Measurements from ENCODE around the gene ELMO1. TPM values are rescaled to one million over a fixed set of nuclear protein-coding genes. Genes with fewer than 3 reads are reported as not detected.

Gene ELMO1
- polyA plus RNA-seq, 1 experiment = not detected

DNA sequence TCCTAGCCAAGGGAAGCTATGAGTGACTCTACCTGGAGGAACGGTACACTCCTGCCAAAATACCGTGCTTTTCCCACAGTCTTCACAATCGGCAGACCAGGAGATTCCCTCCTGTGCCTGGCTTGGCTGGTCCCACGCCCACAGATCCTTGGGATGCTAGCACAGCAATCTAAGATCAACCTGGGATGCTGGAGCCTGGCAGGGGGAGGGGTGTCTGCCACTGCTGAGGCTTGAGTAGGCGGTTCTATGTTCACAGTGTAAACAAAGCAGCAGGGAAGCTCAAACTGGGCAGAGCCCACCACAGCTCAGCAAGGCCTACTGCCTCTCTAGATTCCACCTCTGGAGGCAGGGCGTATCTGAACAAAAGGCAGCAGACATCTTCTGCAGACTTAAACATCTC, 295.3 kb downstream of the ELMO1 start:
- ChIA-PET POLR2A (no interaction called here), CTCF (interaction anchor here (1.2 to 1.4 kb wide), 2 partner anchors 8 to 167 kb away, joined by 3 read pairs; no protein-coding TSS in a partner anchor)
- TF ChIP-seq, protein P1, sequence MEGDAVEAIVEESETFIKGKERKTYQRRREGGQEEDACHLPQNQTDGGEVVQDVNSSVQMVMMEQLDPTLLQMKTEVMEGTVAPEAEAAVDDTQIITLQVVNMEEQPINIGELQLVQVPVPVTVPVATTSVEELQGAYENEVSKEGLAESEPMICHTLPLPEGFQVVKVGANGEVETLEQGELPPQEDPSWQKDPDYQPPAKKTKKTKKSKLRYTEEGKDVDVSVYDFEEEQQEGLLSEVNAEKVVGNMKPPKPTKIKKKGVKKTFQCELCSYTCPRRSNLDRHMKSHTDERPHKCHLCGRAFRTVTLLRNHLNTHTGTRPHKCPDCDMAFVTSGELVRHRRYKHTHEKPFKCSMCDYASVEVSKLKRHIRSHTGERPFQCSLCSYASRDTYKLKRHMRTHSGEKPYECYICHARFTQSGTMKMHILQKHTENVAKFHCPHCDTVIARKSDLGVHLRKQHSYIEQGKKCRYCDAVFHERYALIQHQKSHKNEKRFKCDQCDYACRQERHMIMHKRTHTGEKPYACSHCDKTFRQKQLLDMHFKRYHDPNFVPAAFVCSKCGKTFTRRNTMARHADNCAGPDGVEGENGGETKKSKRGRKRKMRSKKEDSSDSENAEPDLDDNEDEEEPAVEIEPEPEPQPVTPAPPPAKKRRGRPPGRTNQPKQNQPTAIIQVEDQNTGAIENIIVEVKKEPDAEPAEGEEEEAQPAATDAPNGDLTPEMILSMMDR (IDR thresholded peaks at IDR 0.05; ENCODE audit: insufficient read depth, low read depth, low read length) = no peak
- H3K4me3 ChIP-seq (ENCODE audit: low read depth, low read length) = no peak overlapping the region
- H3K27me3 ChIP-seq (ENCODE audit: control insufficient read depth, insufficient read depth, low read length) = no peaks in the 10 kb centered on the region
- H3K36me3 ChIP-seq (ENCODE audit: control insufficient read depth, insufficient read depth, low read length) = no peaks in the 10 kb centered on the region
- DNase-seq (ENCODE audit: low read depth) = no peak

DNA sequence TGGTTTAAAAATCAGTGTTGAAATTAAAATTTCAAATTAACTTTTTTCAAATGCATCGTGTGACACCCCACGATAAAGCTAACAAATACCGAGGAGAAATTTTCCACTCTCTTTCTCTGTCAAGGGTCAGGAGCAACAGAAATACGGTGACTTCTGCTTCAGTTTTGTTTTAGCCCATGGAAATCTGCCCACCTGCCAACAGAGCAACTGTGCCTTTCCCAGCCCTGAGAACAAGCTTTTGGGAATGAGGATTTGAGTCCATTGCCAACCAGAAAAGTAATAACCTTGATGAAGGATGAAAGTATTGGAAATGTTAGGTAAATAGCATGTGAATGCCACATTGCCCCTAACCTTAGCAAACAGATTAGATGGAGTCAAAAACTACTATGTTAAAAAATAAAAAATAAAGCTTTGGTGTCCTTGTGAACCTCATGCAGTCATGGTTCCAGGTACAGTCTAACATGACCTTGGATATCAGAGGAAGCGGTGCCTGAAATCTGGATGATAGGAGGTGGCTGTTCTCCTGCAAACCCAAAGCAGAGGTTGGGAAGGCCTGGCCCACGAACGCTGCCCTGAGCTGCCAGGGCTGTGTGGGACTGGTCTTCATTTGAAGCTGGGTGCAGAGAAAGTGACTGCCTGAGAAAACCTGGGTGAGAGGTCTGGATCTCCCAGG, 296.8 kb downstream of the ELMO1 start:
- ChIA-PET CTCF (interaction anchor here (0.6 to 1.2 kb wide), 2 partner anchors 9 to 52 kb away, joined by 3 to 4 read pairs; no protein-coding TSS in a partner anchor), POLR2A (no interaction called here)
- no peaks in the 10 kb centered on the region for H3K36me3 ChIP-seq (ENCODE audit: control insufficient read depth, insufficient read depth, low read length)
- DNase-seq (ENCODE audit: low read depth) = no peak
- H3K27me3 ChIP-seq (ENCODE audit: control insufficient read depth, insufficient read depth, low read length) = no peaks in the 10 kb centered on the region
- H3K4me3 ChIP-seq (ENCODE audit: low read depth, low read length) = no peak overlapping the region
- TF ChIP-seq, protein P1 (IDR thresholded peaks at IDR 0.05; ENCODE audit: insufficient read depth, low read depth, low read length) = no peak

DNA sequence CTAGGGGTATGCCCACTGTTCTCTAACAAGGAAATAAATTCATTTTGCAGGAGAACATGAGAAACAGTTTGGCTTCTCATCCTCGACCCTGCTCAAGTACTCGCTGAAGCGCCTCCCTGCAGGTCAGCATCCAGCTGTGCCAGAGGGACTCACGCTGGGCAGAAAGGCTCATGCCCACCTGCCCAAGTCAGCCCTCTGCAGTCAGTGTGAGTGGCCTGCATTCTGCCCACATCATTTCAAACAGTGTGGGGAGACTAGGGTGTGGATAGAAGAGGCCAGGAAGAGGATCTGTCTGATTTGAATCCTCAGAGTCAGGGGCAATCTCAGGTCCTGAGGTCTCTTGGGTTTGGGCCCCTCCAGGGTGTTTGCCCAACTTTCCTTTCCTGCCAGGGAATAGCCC, 297.8 kb downstream of the ELMO1 start:
- no peak overlapping the region for H3K4me3 ChIP-seq (ENCODE audit: low read depth, low read length)
- no peak for DNase-seq (ENCODE audit: low read depth)
- H3K36me3 ChIP-seq (ENCODE audit: control insufficient read depth, insufficient read depth, low read length) = no peaks in the 10 kb centered on the region
- no peaks in the 10 kb centered on the region for H3K27me3 ChIP-seq (ENCODE audit: control insufficient read depth, insufficient read depth, low read length)
- ChIA-PET POLR2A (no interaction called here), CTCF (no interaction called here)
- TF ChIP-seq, protein P1 (IDR thresholded peaks at IDR 0.05; ENCODE audit: insufficient read depth, low read depth, low read length) = no peak

GRCh38 chr7:37150180-37150579, 298.5 kb downstream of the ELMO1 start:
- ChIA-PET CTCF (no interaction called here), POLR2A (no interaction called here)
- TF ChIP-seq, protein P1 (IDR thresholded peaks at IDR 0.05; ENCODE audit: insufficient read depth, low read depth, low read length) = no peak
- no peak for DNase-seq (ENCODE audit: low read depth)
- H3K27me3 ChIP-seq (ENCODE audit: control insufficient read depth, insufficient read depth, low read length) = no peaks in the 10 kb centered on the region
- no peak overlapping the region for H3K4me3 ChIP-seq (ENCODE audit: low read depth, low read length)
- H3K36me3 ChIP-seq (ENCODE audit: control insufficient read depth, insufficient read depth, low read length) = no peaks in the 10 kb centered on the region

GRCh38 chr7:37149773-37150124, 298.9 kb downstream of the ELMO1 start:
- TF ChIP-seq, protein P1 (IDR thresholded peaks at IDR 0.05; ENCODE audit: insufficient read depth, low read depth, low read length) = no peak
- POLR2A ChIA-PET = no interaction called here

More at GRCh38 chr7:37149773-37150124, 298.9 kb downstream of the ELMO1 start:
- CTCF ChIA-PET = no interaction called here
- no peak overlapping the region for H3K4me3 ChIP-seq (ENCODE audit: low read depth, low read length)
- no peaks in the 10 kb centered on the region for H3K36me3 ChIP-seq (ENCODE audit: control insufficient read depth, insufficient read depth, low read length)
- DNase-seq (ENCODE audit: low read depth) = no peak
- H3K27me3 ChIP-seq (ENCODE audit: control insufficient read depth, insufficient read depth, low read length) = no peaks in the 10 kb centered on the region

Measured in BJ (cell line).